ENCODE data around the gene NOTCH1.
A peak's percentile ranks its signal among the peaks of the same experiment; 100 is the strongest.

NOTCH1 gene

GRCh38 chr9:136563646-136564325 is 17.9 kb upstream of the NOTCH1 start:
- peak overlapping the region; percentile 67 for H3K14ac ChIP-seq (ENCODE audit: low read length)
- no peak overlapping the region for H4K8ac ChIP-seq (ENCODE audit: low read depth, low read length)
- peak overlapping the region; percentile 100 for H2BK12ac ChIP-seq (ENCODE audit: low read length)
- no peaks in the 10 kb centered on the region for H3K27me3 ChIP-seq (ENCODE audit: control insufficient read depth in 3 of 3, insufficient read depth in 3 of 3, low read depth in 1 of 3, low read length in 3 of 3)
- no peak overlapping the region for H4K91ac ChIP-seq (ENCODE audit: low read depth, low read length, poor library complexity)
- no peak overlapping the region for H3K27ac ChIP-seq (replicated peaks; ENCODE audit: low read length)
- peaks cover 4 to 19% of the 10 kb centered on the region in 2 donors for H3K9me3 ChIP-seq (replicated peaks in 1 of 2; ENCODE audit: control insufficient read depth in 2 of 2, insufficient read depth in 1 of 2, low read depth in 1 of 2, low read length in 2 of 2)
- H2AK5ac ChIP-seq (ENCODE audit: low read depth, low read length), result peak overlapping the region; percentile 85
- no peak overlapping the region for H2AFZ ChIP-seq (ENCODE audit: low read length)
- H3K36me3 ChIP-seq (replicated peaks in 1 of 2; ENCODE audit: control insufficient read depth in 2 of 2, insufficient read depth in 2 of 2, low read length in 2 of 2), result no peaks in the 10 kb centered on the region
- no peak overlapping the region for H3K9ac ChIP-seq (ENCODE audit: low read depth, low read length, poor library complexity)
- peak overlapping the region; percentile 69 for H3K18ac ChIP-seq (ENCODE audit: low read length)
- H2BK5ac ChIP-seq (ENCODE audit: low read length), result peak overlapping the region; percentile 97
- H3K23ac ChIP-seq (ENCODE audit: low read depth, low read length, poor library complexity), result peak overlapping the region; percentile 80
- H2BK15ac ChIP-seq (ENCODE audit: low read length), result peak overlapping the region; percentile 100
- H3K79me1 ChIP-seq (ENCODE audit: low read depth, low read length), result no peaks in the 10 kb centered on the region
- H3K4me1 ChIP-seq (ENCODE audit: control insufficient read depth in 2 of 2, insufficient read depth in 1 of 2, low read depth in 1 of 2, low read length in 2 of 2), result peaks cover 35 to 40% of the 10 kb centered on the region in 2 donors
- no peak overlapping the region for H3K4me3 ChIP-seq (ENCODE audit: low read length in 2 of 2)
- peak overlapping the region; percentile 94 for H2BK120ac ChIP-seq (ENCODE audit: low read depth, low read length)
- peak overlapping the region; percentile 78 for H3K4ac ChIP-seq (ENCODE audit: low read length)
- H3K4me2 ChIP-seq (ENCODE audit: insufficient read depth, low read length, poor library complexity, severe bottlenecking), result no peak overlapping the region
- no CpG with 5 or more reads among the region's 19 CpGs for WGBS, 2 donors (ENCODE audit: extremely low coverage in 2 of 2, insufficient read length in 2 of 2, insufficient replicate concordance in 1 of 2)
- no peak for DNase-seq (ENCODE audit: low spot score)

- no peak for DNase-seq (ENCODE audit: low spot score)
- H3K23ac ChIP-seq (ENCODE audit: low read depth, low read length, poor library complexity), result peak overlapping the region; percentile 29
- peak overlapping the region; percentile 85 for H2AK5ac ChIP-seq (ENCODE audit: low read depth, low read length)
- H2BK120ac ChIP-seq (ENCODE audit: low read depth, low read length), result peak overlapping the region; percentile 94
- no peaks in the 10 kb centered on the region for H3K79me1 ChIP-seq (ENCODE audit: low read depth, low read length)
- peak overlapping the region; percentile 91 for H2BK12ac ChIP-seq (ENCODE audit: low read length)
- no peaks in the 10 kb centered on the region for H3K27me3 ChIP-seq (ENCODE audit: control insufficient read depth in 3 of 3, insufficient read depth in 3 of 3, low read depth in 1 of 3, low read length in 3 of 3)
- H3K4me2 ChIP-seq (ENCODE audit: insufficient read depth, low read length, poor library complexity, severe bottlenecking), result no peak overlapping the region
- WGBS, 2 donors (ENCODE audit: extremely low coverage in 2 of 2, insufficient read length in 2 of 2, insufficient replicate concordance in 1 of 2), result no CpG with 5 or more reads among the region's 24 CpGs
- H3K18ac ChIP-seq (ENCODE audit: low read length), result peak overlapping the region; percentile 69
- H2BK15ac ChIP-seq (ENCODE audit: low read length), result peak overlapping the region; percentile 13
- peak overlapping the region; percentile 20 for H2BK5ac ChIP-seq (ENCODE audit: low read length)
- no peaks in the 10 kb centered on the region for H3K36me3 ChIP-seq (replicated peaks in 1 of 2; ENCODE audit: control insufficient read depth in 2 of 2, insufficient read depth in 2 of 2, low read length in 2 of 2)
- no peak overlapping the region for H3K27ac ChIP-seq (replicated peaks; ENCODE audit: low read length)
- peak overlapping the region; percentile 46 for H3K4ac ChIP-seq (ENCODE audit: low read length)
- H3K9ac ChIP-seq (ENCODE audit: low read depth, low read length, poor library complexity), result no peak overlapping the region
- H4K8ac ChIP-seq (ENCODE audit: low read depth, low read length), result no peak overlapping the region
- peaks cover 4 to 19% of the 10 kb centered on the region in 2 donors for H3K9me3 ChIP-seq (replicated peaks in 1 of 2; ENCODE audit: control insufficient read depth in 2 of 2, insufficient read depth in 1 of 2, low read depth in 1 of 2, low read length in 2 of 2)
- H4K91ac ChIP-seq (ENCODE audit: low read depth, low read length, poor library complexity), result peak overlapping the region; percentile 53
- no peak overlapping the region for H2AFZ ChIP-seq (ENCODE audit: low read length)
- H3K14ac ChIP-seq (ENCODE audit: low read length), result peak overlapping the region; percentile 67
- peaks cover 27 to 36% of the 10 kb centered on the region in 2 donors for H3K4me1 ChIP-seq (ENCODE audit: control insufficient read depth in 2 of 2, insufficient read depth in 1 of 2, low read depth in 1 of 2, low read length in 2 of 2)
- H3K4me3 ChIP-seq (ENCODE audit: low read length in 2 of 2), result no peak overlapping the region
These were observed 17.1 kb upstream of the NOTCH1 start for GRCh38 chr9:136562746-136563495.

DNA sequence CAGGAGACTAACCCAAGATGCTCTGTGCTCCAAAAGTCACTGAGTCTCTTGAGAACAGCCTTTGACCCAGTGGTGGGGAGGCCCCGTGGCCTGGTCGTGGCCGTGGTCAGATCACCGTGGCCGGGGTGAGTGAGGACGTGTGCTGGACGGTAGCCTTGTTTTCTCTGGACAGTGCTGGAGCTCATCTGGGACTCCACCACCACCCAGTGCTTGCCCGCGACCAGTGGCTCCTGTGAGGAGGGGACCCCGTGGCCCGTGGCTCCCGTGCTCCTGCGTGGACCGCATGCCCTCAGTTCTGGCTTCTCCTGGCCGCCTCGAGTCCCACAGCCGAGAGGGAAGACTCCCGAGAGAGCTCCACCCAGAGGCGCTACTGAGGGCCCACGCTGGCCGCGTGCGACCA is 15.9 kb upstream of the NOTCH1 start:
- Histone ChIP-seq H3K18ac (ENCODE audit: low read length) (peak overlapping the region; percentile 65), H3K4ac (ENCODE audit: low read length) (peak overlapping the region; percentile 66), H3K36me3 (replicated peaks in 1 of 2; ENCODE audit: control insufficient read depth in 2 of 2, insufficient read depth in 2 of 2, low read length in 2 of 2) (no peaks in the 10 kb centered on the region), H3K9me3 (replicated peaks in 1 of 2; ENCODE audit: control insufficient read depth in 2 of 2, insufficient read depth in 1 of 2, low read depth in 1 of 2, low read length in 2 of 2) (peaks cover 4 to 19% of the 10 kb centered on the region in 2 donors), H3K4me1 (ENCODE audit: control insufficient read depth in 2 of 2, insufficient read depth in 1 of 2, low read depth in 1 of 2, low read length in 2 of 2) (peaks cover 20 to 29% of the 10 kb centered on the region in 2 donors), H2BK5ac (ENCODE audit: low read length) (peak overlapping the region; percentile 53), H3K4me3 (ENCODE audit: low read length in 2 of 2) (no peak overlapping the region), H4K91ac (ENCODE audit: low read depth, low read length, poor library complexity) (no peak overlapping the region), H3K14ac (ENCODE audit: low read length) (no peak overlapping the region), H3K79me1 (ENCODE audit: low read depth, low read length) (no peaks in the 10 kb centered on the region), H2BK120ac (ENCODE audit: low read depth, low read length) (peak overlapping the region; percentile 96), H3K27me3 (ENCODE audit: control insufficient read depth in 3 of 3, insufficient read depth in 3 of 3, low read depth in 1 of 3, low read length in 3 of 3) (no peaks in the 10 kb centered on the region), H2AK5ac (ENCODE audit: low read depth, low read length) (peak overlapping the region; percentile 85), H3K23ac (ENCODE audit: low read depth, low read length, poor library complexity) (peak overlapping the region; percentile 85), H3K4me2 (ENCODE audit: insufficient read depth, low read length, poor library complexity, severe bottlenecking) (no peak overlapping the region), H2BK12ac (ENCODE audit: low read length) (peak overlapping the region; percentile 63), H3K9ac (ENCODE audit: low read depth, low read length, poor library complexity) (peak overlapping the region; percentile 4), H4K8ac (ENCODE audit: low read depth, low read length) (no peak overlapping the region), H2BK15ac (ENCODE audit: low read length) (peak overlapping the region; percentile 85), H2AFZ (ENCODE audit: low read length) (no peak overlapping the region), H3K27ac (replicated peaks; ENCODE audit: low read length) (no peak overlapping the region)
- no peak for DNase-seq (ENCODE audit: low spot score)
- no CpG with 5 or more reads among the region's 23 CpGs for WGBS, 2 donors (ENCODE audit: extremely low coverage in 2 of 2, insufficient read length in 2 of 2, insufficient replicate concordance in 1 of 2)

DNA sequence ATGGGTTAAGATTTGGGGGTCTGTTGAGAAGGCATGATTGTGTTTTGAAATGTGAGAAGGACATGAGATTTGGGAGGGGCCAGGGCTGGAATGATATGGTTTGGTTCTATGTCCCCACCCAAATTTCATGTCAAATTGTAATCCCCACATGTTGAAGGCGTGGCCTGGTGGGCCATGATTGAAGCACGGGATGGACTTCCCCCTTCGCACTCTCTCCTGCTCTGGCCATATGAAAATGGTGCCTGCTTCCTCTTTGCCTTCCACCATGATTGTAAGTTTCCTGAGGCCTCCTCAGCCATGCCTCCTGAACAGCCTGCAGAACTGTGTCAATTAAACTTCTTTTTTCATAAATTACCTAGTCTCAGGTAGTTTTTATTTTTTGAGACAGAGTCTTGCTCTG is 14.7 kb upstream of the NOTCH1 start:
- no peak overlapping the region for H3K14ac ChIP-seq (ENCODE audit: low read length)
- no peak overlapping the region for H2AFZ ChIP-seq (ENCODE audit: low read length)
- H2BK120ac ChIP-seq (ENCODE audit: low read depth, low read length), result no peak overlapping the region
- H4K8ac ChIP-seq (ENCODE audit: low read depth, low read length), result no peak overlapping the region
- no CpG with 5 or more reads among the region's 3 CpGs for WGBS, 2 donors (ENCODE audit: extremely low coverage in 2 of 2, insufficient read length in 2 of 2, insufficient replicate concordance in 1 of 2)
- no peaks in the 10 kb centered on the region for H3K36me3 ChIP-seq (replicated peaks in 1 of 2; ENCODE audit: control insufficient read depth in 2 of 2, insufficient read depth in 2 of 2, low read length in 2 of 2)
- no peak overlapping the region for H2BK12ac ChIP-seq (ENCODE audit: low read length)
- no peak overlapping the region for H2BK5ac ChIP-seq (ENCODE audit: low read length)
- no peak overlapping the region for H2BK15ac ChIP-seq (ENCODE audit: low read length)
- H3K4ac ChIP-seq (ENCODE audit: low read length), result no peak overlapping the region
- peaks cover 14 to 25% of the 10 kb centered on the region in 2 donors for H3K4me1 ChIP-seq (ENCODE audit: control insufficient read depth in 2 of 2, insufficient read depth in 1 of 2, low read depth in 1 of 2, low read length in 2 of 2)
- H3K23ac ChIP-seq (ENCODE audit: low read depth, low read length, poor library complexity), result no peak overlapping the region
- no peak overlapping the region for H3K27ac ChIP-seq (replicated peaks; ENCODE audit: low read length)
- H3K4me3 ChIP-seq (ENCODE audit: low read length in 2 of 2), result no peak overlapping the region
- no peaks in the 10 kb centered on the region for H3K27me3 ChIP-seq (ENCODE audit: control insufficient read depth in 3 of 3, insufficient read depth in 3 of 3, low read depth in 1 of 3, low read length in 3 of 3)
- H3K9me3 ChIP-seq (replicated peaks in 1 of 2; ENCODE audit: control insufficient read depth in 2 of 2, insufficient read depth in 1 of 2, low read depth in 1 of 2, low read length in 2 of 2), result peaks cover 4 to 19% of the 10 kb centered on the region in 2 donors
- H3K79me1 ChIP-seq (ENCODE audit: low read depth, low read length), result no peaks in the 10 kb centered on the region
- DNase-seq (ENCODE audit: low spot score), result no peak
- no peak overlapping the region for H3K18ac ChIP-seq (ENCODE audit: low read length)
- no peak overlapping the region for H3K4me2 ChIP-seq (ENCODE audit: insufficient read depth, low read length, poor library complexity, severe bottlenecking)
- no peak overlapping the region for H3K9ac ChIP-seq (ENCODE audit: low read depth, low read length, poor library complexity)
- H2AK5ac ChIP-seq (ENCODE audit: low read depth, low read length), result no peak overlapping the region
- no peak overlapping the region for H4K91ac ChIP-seq (ENCODE audit: low read depth, low read length, poor library complexity)
